HG03108 (cell line): ENCODE data around the gene VAC14.
A peak's percentile ranks its signal among the peaks of the same experiment; 100 is the strongest.
"Not testable (repeated sequence)": the region's sequence is repeated elsewhere in the genome, so short reads cannot be mapped to it uniquely, and the experiment has no call there.

Experiments
- ATAC-seq: cut with Tn5 transposase; IDR thresholded peaks from one replicate; pipeline ENCODE4 v1.9.1; 2021; ENCODE audit warnings: moderate library complexity; ENCODE audit not compliant: unreplicated experiment

VAC14 gene

GRCh38 chr16:70745536-70746025, 55.4 kb downstream of the VAC14 start:
- ATAC-seq: no peak

GRCh38 chr16:70744366-70744765, 56.6 kb downstream of the VAC14 start:
- no peak for ATAC-seq

GRCh38 chr16:70743791-70744190, 57.2 kb downstream of the VAC14 start:
- no peak for ATAC-seq

GRCh38 chr16:70742967-70743366, 58.0 kb downstream of the VAC14 start:
- not testable (repeated sequence) for ATAC-seq

GRCh38 chr16:70741783-70742125, 59.2 kb downstream of the VAC14 start:
- ATAC-seq: no peak

GRCh38 chr16:70740914-70741782, 59.8 kb downstream of the VAC14 start:
- no peak for ATAC-seq

- no peak for ATAC-seq
Measured at GRCh38 chr16:70740174-70740913, 60.6 kb downstream of the VAC14 start.

- no peak for ATAC-seq
Measured at GRCh38 chr16:70739389-70739788, 61.6 kb downstream of the VAC14 start.

GRCh38 chr16:70738083-70738977, 62.6 kb downstream of the VAC14 start:
- ATAC-seq: no peak

- peak; percentile 84 for ATAC-seq
Measured at GRCh38 chr16:70737377-70738082, 63.4 kb downstream of the VAC14 start.

- ATAC-seq: no peak
Measured at GRCh38 chr16:70736465-70737376, 64.2 kb downstream of the VAC14 start.

GRCh38 chr16:70735141-70735979, 65.6 kb downstream of the VAC14 start:
- no peak for ATAC-seq

GRCh38 chr16:70734522-70735095, 66.3 kb downstream of the VAC14 start:
- no peak for ATAC-seq

- ATAC-seq: no peak
Measured at GRCh38 chr16:70730944-70731343, 70.0 kb downstream of the VAC14 start.

GRCh38 chr16:70730031-70730430, 70.9 kb downstream of the VAC14 start:
- ATAC-seq: no peak

GRCh38 chr16:70729292-70729691, 71.7 kb downstream of the VAC14 start:
- no peak for ATAC-seq

GRCh38 chr16:70728150-70728549, 72.8 kb downstream of the VAC14 start:
- no peak for ATAC-seq

- no peak for ATAC-seq
Measured at GRCh38 chr16:70726892-70727361, 74.0 kb downstream of the VAC14 start.
